RWPE1 (cell line): ENCODE data around the gene MYO9B.

ENCODE experiments used
- CTCF ChIA-PET: fragments of 350-600 bp; sonication (Branson Sonifier 250); formaldehyde crosslinking; extraction: SDS; loops from one replicate; lab custom pipeline; 2021; lab: Yijun Ruan, JAX
- POLR2A ChIA-PET: fragments of 400-600 bp; formaldehyde crosslinking; extraction: SDS; loops from one replicate; lab custom pipeline; 2020; ENCODE audit warnings: antibody characterized with exemption; ENCODE audit not compliant: low non-redundant PET; lab: Yijun Ruan, JAX
- DNase-seq: peaks from one replicate; pipeline ENCODE4 v3.0.0; 2012; ENCODE audit warnings: low spot score
- H3K27ac ChIP-seq: fragments of 450-650 bp; 2 replicates; pipeline ENCODE4 v1.5.1; 2017
- TF ChIP-seq, protein P1 (sequence below): fragments of 450-650 bp; conservative IDR thresholded peaks from 2 replicates; pipeline ENCODE4 v1.5.1; 2017; ENCODE audit warnings: low read depth, mild to moderate bottlenecking

The MYO9B gene

DNA sequence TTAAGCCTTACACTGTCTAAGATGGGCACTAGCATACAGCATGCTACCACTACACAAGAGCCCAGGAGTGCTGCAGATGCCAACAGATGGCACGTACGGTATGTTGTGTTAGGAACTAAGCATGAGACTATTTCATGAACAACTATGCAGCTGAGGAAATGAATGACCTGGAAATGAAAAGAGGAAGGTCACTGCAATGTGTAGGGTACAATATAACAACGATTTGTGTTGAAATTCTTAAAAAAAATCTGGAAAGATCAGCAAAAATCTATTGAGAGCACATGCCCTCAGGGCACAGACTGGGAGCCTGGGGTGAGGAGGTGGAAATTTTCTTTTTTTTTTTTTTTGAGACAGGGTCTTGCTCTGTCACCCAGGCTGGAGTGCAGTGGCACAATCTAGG, 14.8 kb upstream of the MYO9B start:
- no peak overlapping the region for H3K27ac ChIP-seq
- ChIA-PET CTCF (no interaction called here), POLR2A (no interaction called here)
- no peak for DNase-seq
- TF ChIP-seq, protein P1, sequence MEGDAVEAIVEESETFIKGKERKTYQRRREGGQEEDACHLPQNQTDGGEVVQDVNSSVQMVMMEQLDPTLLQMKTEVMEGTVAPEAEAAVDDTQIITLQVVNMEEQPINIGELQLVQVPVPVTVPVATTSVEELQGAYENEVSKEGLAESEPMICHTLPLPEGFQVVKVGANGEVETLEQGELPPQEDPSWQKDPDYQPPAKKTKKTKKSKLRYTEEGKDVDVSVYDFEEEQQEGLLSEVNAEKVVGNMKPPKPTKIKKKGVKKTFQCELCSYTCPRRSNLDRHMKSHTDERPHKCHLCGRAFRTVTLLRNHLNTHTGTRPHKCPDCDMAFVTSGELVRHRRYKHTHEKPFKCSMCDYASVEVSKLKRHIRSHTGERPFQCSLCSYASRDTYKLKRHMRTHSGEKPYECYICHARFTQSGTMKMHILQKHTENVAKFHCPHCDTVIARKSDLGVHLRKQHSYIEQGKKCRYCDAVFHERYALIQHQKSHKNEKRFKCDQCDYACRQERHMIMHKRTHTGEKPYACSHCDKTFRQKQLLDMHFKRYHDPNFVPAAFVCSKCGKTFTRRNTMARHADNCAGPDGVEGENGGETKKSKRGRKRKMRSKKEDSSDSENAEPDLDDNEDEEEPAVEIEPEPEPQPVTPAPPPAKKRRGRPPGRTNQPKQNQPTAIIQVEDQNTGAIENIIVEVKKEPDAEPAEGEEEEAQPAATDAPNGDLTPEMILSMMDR = no peak

DNA sequence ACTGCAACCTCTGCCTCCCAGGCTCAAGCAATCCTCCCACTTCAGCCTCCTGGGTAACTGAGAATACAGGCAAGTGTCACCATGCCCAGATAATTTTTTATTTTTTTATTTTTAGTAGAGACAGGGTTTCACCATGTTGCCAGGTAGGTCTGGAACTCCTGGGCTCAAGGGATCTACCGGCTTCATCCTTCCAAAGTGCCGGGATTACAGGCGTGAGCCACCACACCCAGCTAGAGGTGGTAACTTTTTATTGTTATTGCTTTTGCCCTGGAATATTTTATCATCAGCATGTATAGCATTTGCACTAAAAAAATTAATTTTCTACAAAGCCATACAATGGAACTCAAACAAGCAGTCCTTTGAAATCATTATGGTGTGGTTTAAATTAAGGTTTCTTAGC, 14.4 kb upstream of the MYO9B start:
- no peak overlapping the region for H3K27ac ChIP-seq
- ChIA-PET POLR2A (no interaction called here), CTCF (no interaction called here)
- TF ChIP-seq, protein P1 = no peak
- no peak for DNase-seq

DNA sequence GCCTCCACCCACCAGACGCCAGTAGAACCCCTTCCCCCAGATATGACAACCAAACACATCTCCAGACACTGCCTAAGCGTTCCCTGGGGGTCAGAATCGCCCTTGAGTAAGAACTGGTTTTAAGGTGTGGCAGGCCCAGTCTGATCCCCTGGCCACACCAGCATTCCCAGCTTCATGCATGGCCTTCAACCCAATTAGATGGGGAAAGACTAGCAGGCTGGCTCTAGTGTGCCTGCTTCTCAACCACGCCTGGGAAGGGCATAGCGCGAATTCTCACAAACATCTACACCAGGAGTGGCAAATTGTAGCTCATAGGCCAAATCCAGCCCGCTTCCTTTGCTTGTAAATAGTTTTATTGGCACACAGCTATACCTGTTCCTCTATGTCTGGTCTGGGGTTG, 13.9 kb upstream of the MYO9B start:
- no peak for DNase-seq
- ChIA-PET POLR2A (no interaction called here), CTCF (interaction anchor here (0.6 kb wide), 1 partner anchor 10 kb away, joined by 4 read pairs; no protein-coding TSS in a partner anchor)
- TF ChIP-seq, protein P1 = no peak
- no peak overlapping the region for H3K27ac ChIP-seq

DNA sequence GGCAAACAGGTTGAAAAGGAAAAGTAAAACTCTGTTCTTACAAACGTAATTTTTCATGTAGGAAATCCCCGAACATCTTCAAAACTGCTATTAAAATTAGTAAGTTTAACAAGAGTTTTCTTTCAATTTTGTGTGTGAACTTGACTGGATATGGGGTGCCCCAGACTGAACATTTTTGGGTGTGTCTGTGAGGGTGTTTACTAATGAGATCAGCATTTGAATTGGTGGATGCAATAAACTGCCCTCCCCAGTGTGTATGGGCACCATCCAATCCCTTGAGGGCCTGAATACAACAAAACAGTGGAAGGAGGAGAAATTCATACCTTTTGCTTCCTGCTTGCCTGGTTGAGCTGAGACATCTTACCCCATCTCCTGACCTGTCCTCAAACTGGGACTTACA, 12.1 kb upstream of the MYO9B start:
- H3K27ac ChIP-seq = no peak overlapping the region
- DNase-seq = no peak
- POLR2A ChIA-PET = no interaction called here
- TF ChIP-seq, protein P1 = no peak
- CTCF ChIA-PET = interaction anchor here (0.6 kb wide), 2 partner anchors 189 to 312 kb away, joined by 3 read pairs; no protein-coding TSS in a partner anchor

DNA sequence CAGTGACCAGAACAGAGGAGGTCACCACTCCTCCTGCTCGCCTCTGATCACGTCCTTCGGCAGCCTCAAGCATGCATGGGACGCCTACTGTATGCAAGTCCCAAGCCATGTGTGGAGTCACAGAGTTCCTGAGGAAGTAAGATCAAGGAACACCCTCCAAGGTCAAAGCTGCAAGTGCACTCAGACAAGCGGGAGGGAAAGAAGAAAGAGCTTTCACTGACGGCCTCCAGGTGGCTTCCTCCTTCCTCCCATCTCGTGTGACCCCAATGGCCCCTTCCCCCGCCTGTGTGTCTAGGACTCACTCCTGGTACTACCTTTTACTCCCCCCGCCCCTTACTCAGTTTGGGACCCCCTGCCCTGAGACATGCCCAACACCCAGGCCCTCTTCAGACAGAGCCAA, 6.4 kb upstream of the MYO9B start:
- no peak for DNase-seq
- POLR2A ChIA-PET = no interaction called here
- CTCF ChIA-PET = interaction anchor here (0.6 to 1.4 kb wide), 3 partner anchors 104 to 289 kb away, joined by 3 to 9 read pairs (median 4); partner anchors contain the start of gene ANKLE1
- peak overlapping the region; percentile 27 for H3K27ac ChIP-seq
- TF ChIP-seq, protein P1 = no peak

DNA sequence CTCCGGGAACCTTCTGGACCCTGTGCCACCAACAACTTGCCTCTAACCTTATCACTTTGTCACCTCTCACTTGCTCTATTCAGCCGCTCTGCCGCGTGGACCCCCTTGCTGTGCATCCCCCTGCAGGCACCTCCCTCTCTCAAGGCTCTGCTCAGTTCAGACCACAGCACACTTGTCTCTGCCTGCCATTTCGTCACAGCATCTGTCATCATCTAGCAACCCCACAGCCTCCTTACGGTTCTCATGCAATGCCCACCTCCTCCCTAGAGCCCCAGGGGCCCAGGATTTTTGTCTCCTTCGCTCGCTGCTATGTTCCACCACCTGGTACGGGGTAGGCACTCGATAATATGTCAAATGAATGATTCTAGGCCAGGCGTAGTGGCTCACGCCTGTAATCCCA, 5.2 kb upstream of the MYO9B start:
- peak overlapping the region; percentile 27 for H3K27ac ChIP-seq
- CTCF ChIA-PET = interaction anchor here (0.5 kb wide), 2 partner anchors 179 to 299 kb away, joined by 3 to 4 read pairs; no protein-coding TSS in a partner anchor
- POLR2A ChIA-PET = no interaction called here
- TF ChIP-seq, protein P1 = no peak
- no peak for DNase-seq
